ENCODE results near the gene TRIM75. TPM values are rescaled to one million over a fixed set of nuclear protein-coding genes. Genes with fewer than 3 reads are reported as not detected.

Gene TRIM75
- total RNA-seq, 2 experiments from 2014 or later, result not detected

GRCh38 chr4:165094873-165095272, 41.2 kb downstream of the TRIM75 start:
- no peaks in the 10 kb centered on the region for H3K4me1 Mint-ChIP-seq (ENCODE audit: low read depth)
- CTCF ChIA-PET, result no interaction called here
- TF ChIP-seq CTCF (IDR thresholded peaks at IDR 0.05), result no peak

GRCh38 chr4:165095291-165095690, 41.6 kb downstream of the TRIM75 start:
- Mint-ChIP-seq H3K27me3 (no peaks in the 10 kb centered on the region), H3K4me1 (ENCODE audit: low read depth) (no peaks in the 10 kb centered on the region), H3K27ac (no peak overlapping the region), H3K4me3 (no peak overlapping the region), H3K36me3 (ENCODE audit: low read depth) (peaks cover 8% of the 10 kb centered on the region), H3K9me3 (no peaks in the 10 kb centered on the region)
- intact Hi-C loops (cut with micrococcal nuclease), result no loop called here
- TF ChIP-seq CTCF (IDR thresholded peaks at IDR 0.05), result no peak
- ATAC-seq (no peak), DNase-seq (no peak)
- ChIA-PET POLR2A (no interaction called here), CTCF (no interaction called here)

More at GRCh38 chr4:165094873-165095272, 41.2 kb downstream of the TRIM75 start:
- Mint-ChIP-seq H3K4me3 (no peak overlapping the region), H3K9me3 (no peaks in the 10 kb centered on the region), H3K27ac (no peak overlapping the region), H3K36me3 (ENCODE audit: low read depth) (peaks cover 7% of the 10 kb centered on the region), H3K27me3 (no peaks in the 10 kb centered on the region)
- ATAC-seq (no peak), DNase-seq (no peak)
- POLR2A ChIA-PET, result no interaction called here
- intact Hi-C loops (cut with micrococcal nuclease), result no loop called here

- H3K9me3 Mint-ChIP-seq, result no peaks in the 10 kb centered on the region
- H3K36me3 Mint-ChIP-seq (ENCODE audit: low read depth), result peaks cover 14% of the 10 kb centered on the region
- H3K27ac Mint-ChIP-seq, result no peak overlapping the region
- ChIA-PET CTCF (interaction anchor here (1.2 to 1.7 kb wide), 5 partner anchors 9 to 319 kb away, joined by 4 to 10 read pairs (median 6); partner anchors contain the start of gene TMEM192), POLR2A (no interaction called here)
- DNase-seq, result no peak
- no peak overlapping the region for H3K4me3 Mint-ChIP-seq
- TF ChIP-seq CTCF (IDR thresholded peaks at IDR 0.05), result peak; percentile 50
- ATAC-seq, result no peak
- H3K4me1 Mint-ChIP-seq (ENCODE audit: low read depth), result no peaks in the 10 kb centered on the region
- intact Hi-C loops (cut with micrococcal nuclease), result no loop called here
- H3K27me3 Mint-ChIP-seq, result no peaks in the 10 kb centered on the region
These were observed 43.1 kb downstream of the TRIM75 start for GRCh38 chr4:165096776-165097175.

GRCh38 chr4:165101641-165102040, 48.0 kb downstream of the TRIM75 start:
- Mint-ChIP-seq H3K27ac (no peak overlapping the region), H3K4me3 (no peak overlapping the region), H3K9me3 (no peaks in the 10 kb centered on the region), H3K27me3 (no peaks in the 10 kb centered on the region), H3K4me1 (ENCODE audit: low read depth) (no peaks in the 10 kb centered on the region), H3K36me3 (ENCODE audit: low read depth) (peaks cover 14% of the 10 kb centered on the region)
- TF ChIP-seq CTCF (IDR thresholded peaks at IDR 0.05), result no peak
- DNase-seq, result no peak
- ATAC-seq, result no peak
- POLR2A ChIA-PET, result no interaction called here
- intact Hi-C loops (cut with micrococcal nuclease), result no loop called here
- CTCF ChIA-PET, result interaction anchor here (0.6 to 1.5 kb wide), 2 partner anchors 11 to 26 kb away, joined by 3 to 6 read pairs; partner anchors contain the start of gene TMEM192

GRCh38 chr4:165106518-165106917, 52.9 kb downstream of the TRIM75 start:
- CTCF ChIA-PET, result interaction anchor here (1.9 kb wide), 1 partner anchor 10 kb away, joined by 6 read pairs; no protein-coding TSS in a partner anchor
- Mint-ChIP-seq H3K27ac (no peak overlapping the region), H3K36me3 (ENCODE audit: low read depth) (peaks cover 13% of the 10 kb centered on the region), H3K4me3 (no peak overlapping the region), H3K4me1 (ENCODE audit: low read depth) (peaks cover 4% of the 10 kb centered on the region), H3K27me3 (no peaks in the 10 kb centered on the region), H3K9me3 (no peaks in the 10 kb centered on the region)
- intact Hi-C loops (cut with micrococcal nuclease), result no loop called here
- no peak for DNase-seq
- ATAC-seq, result no peak
- no peak for TF ChIP-seq CTCF (IDR thresholded peaks at IDR 0.05)
- POLR2A ChIA-PET, result no interaction called here

Other genes with a start within 250 kb of the TRIM75 start
- not detected for gene APELA, start 176.7 kb upstream of the TRIM75 start, total RNA-seq
- gene TRIM61, start 76.2 kb upstream of the TRIM75 start, total RNA-seq, result 1 to 10 TPM; 1.1 to 1.2 TPM
- gene TRIM60, start 21.9 kb upstream of the TRIM75 start, total RNA-seq, result not detected
- gene TMEM192, start 59.0 kb downstream of the TRIM75 start, total RNA-seq, result 10 to 100 TPM in 1 of 2 experiments, 1 to 10 TPM in 1; 7.9 to 10.6 TPM
- gene KLHL2, start 153.7 kb downstream of the TRIM75 start, total RNA-seq, result 10 to 100 TPM; 24.5 to 29.4 TPM